Measurements from ENCODE around the gene STRBP.
"Not testable (repeated sequence)": the region's sequence is repeated elsewhere in the genome, so short reads cannot be mapped to it uniquely, and the experiment has no call there.

STRBP gene

DNA sequence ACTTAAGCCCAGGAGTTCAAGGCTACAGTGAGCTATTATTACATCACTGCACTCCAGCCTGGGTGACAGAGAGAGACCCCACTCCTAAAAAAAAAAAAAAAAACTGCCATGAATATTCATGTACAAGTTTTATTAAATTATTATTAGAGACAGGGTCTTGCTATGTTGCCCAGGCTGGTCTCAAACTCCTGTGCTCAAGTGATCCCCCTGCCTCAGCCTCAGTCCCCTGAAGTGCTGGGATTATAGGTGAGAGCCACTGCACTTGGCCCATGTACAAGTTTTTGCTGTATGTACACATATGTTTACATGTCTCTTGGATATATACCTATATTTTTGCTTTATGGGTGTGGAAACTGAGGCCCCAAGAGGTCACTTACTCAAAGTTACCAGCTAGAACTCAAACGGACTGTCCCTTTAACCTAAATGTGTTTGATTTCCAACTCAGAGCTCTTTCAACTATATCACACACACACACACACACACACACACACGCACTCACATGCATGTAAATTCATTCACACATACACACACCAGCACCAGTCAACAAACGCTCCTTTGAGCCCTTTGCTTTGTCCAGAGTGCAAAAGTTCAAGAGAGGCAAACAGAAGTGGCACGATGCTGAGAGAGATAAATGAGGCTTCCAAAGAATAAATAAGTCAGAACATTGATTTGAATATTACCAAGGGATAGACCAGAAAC lies 42.3 kb upstream of the STRBP start:
- TF ChIP-seq, protein P1, sequence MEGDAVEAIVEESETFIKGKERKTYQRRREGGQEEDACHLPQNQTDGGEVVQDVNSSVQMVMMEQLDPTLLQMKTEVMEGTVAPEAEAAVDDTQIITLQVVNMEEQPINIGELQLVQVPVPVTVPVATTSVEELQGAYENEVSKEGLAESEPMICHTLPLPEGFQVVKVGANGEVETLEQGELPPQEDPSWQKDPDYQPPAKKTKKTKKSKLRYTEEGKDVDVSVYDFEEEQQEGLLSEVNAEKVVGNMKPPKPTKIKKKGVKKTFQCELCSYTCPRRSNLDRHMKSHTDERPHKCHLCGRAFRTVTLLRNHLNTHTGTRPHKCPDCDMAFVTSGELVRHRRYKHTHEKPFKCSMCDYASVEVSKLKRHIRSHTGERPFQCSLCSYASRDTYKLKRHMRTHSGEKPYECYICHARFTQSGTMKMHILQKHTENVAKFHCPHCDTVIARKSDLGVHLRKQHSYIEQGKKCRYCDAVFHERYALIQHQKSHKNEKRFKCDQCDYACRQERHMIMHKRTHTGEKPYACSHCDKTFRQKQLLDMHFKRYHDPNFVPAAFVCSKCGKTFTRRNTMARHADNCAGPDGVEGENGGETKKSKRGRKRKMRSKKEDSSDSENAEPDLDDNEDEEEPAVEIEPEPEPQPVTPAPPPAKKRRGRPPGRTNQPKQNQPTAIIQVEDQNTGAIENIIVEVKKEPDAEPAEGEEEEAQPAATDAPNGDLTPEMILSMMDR (IDR thresholded peaks at IDR 0.05; ENCODE audit: insufficient read depth, missing control alignments) = no peak
- DNase-seq (ENCODE audit: insufficient read length, low spot score) (no peak), FAIRE-seq (no peak)

DNA sequence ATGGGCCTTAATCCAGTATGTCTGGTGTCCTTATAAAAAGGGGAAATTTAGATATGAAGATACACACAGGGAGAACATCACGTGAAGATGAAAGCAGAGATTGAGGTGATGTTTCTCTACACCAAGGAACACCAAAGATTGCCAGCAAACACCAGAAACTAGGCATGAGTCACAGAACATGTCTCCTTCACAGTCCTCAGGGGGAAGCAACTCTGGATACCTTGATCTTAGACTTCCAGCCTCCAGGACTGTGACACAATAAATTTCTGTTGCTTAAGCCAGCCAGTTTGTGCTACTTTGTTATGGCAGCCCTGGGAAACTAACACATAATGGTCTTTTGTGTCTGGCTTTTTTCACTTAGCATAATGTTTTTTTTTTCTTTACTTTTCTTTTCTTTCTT lies 41.2 kb upstream of the STRBP start:
- TF ChIP-seq, protein P1 (IDR thresholded peaks at IDR 0.05; ENCODE audit: insufficient read depth, missing control alignments) = no peak
- DNase-seq (ENCODE audit: insufficient read length, low spot score) = no peak
- FAIRE-seq = no peak

DNA sequence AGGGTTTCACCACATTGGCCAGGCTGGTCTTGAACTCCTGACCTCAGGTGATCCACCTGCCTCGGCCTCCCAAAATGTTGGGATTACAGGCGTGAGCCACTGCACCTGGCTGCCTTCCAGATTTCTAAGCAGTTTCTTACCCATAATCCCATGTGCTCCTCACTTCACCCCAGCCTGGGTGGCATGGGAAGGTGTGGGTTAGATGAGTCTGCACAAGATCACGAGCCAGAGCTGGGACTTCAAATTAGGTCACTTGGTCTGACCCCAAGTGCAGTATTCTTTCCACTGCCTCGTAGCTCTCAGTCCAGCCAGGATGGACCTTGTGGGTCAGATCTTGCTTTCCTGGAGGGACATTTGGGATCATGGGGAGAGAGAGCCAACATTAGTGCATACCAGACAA lies 37.5 kb upstream of the STRBP start:
- no peak for FAIRE-seq
- no peak for DNase-seq (ENCODE audit: insufficient read length, low spot score)
- TF ChIP-seq, protein P1 (IDR thresholded peaks at IDR 0.05; ENCODE audit: insufficient read depth, missing control alignments) = no peak

DNA sequence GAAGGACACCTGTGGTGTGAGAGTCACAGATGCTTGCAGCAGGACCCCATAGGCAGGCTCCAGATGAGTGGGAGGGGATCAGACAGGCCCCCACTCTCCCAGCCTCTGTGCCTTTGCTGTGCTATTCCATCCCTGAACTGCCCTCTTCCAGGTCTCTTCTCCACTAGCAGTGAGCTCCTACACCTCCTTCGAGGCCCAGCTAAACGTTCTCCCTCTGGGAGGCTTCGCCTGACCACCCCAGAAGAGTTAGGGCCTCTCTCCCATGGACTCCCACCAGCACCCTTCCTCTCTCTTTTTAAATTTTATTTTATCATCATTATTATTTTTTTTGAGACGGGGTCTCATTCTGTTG lies 35.9 kb upstream of the STRBP start:
- TF ChIP-seq, protein P1 (IDR thresholded peaks at IDR 0.05; ENCODE audit: insufficient read depth, missing control alignments) = no peak
- DNase-seq (ENCODE audit: insufficient read length, low spot score) (no peak), FAIRE-seq (no peak)

DNA sequence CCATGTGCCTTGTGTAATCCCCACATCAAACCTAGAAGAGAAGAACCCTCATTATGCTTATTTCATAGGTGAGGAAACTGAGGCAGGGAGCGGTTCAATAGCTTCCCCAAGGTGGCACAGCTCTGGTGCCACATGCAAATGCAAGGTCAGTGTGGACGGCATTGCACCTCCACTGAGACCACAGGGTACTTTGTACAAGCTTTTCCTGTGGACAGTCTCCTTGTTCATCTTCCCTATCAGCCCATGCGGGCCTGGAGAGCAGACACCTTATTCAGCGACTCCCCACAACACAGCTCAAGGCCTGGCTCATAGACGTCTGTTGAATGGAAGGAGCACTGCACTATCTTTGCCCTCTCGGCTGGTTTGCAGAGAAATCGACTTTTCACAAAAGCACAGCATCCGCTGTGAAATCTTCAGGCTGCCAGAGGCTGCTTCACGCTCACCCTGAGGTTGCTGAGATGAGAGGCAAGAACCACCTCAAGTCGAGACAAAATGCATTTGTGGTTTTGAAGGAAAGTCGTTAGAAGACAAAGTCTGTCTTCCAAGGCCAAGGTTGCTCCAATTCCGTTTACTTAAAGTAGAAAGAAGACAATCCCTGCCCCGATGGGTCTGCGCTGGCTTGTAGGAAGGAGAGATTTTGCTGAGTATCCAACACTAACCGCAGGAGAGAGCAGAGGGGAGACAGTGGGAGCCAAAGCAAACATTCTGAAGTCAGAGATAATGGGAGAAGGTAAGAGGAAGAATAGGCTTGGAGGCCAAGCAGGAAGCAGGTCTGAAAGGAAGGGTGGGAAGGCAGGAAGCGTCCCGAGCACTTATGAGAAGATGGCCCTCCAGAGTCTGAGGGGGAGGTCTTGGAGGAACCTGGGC lies 34.2 kb upstream of the STRBP start:
- no peak for FAIRE-seq
- TF ChIP-seq, protein P1 (IDR thresholded peaks at IDR 0.05; ENCODE audit: insufficient read depth, missing control alignments) = no peak
- DNase-seq (ENCODE audit: insufficient read length, low spot score) = no peak

DNA sequence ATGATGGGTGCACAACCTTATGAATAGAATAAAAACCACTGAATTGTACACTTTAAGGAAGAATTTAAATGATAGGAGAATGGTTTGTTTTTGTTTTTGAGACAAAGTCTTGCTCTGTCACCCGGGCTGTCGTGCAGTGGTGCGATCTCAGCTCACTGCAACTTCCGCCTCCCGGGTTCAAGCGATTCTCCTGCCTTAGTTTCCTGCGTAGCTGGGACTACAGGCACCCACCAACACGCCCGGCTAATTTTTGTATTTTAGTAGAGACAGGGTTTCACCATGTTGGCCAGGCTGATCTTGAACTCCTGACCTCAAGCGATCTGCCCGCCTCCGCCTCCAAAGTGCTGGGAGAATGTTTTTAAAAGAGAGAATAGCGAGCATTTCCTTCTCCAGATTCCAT lies 33.5 kb upstream of the STRBP start:
- not testable (repeated sequence) for FAIRE-seq

DNA sequence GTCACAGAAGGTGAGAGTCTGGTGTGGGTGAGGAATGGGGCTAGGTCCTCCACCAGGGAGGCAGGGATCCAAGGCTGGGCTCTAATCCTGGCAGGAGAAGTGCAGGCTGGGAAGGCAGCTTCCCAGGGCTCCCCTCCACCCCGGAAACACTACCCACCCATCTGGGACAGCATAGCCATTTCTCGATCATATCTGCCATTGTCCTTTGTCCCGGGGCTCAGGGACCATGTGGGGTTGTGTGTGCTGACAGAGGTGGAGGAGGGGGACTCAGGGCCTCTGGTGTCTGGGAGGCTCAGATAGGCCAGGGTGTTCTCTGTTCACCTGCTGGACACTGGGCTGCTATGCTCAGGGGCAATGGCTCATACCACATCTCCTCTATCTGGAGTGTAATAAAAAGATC lies 32.2 kb upstream of the STRBP start:
- TF ChIP-seq, protein P1 (IDR thresholded peaks at IDR 0.05; ENCODE audit: insufficient read depth, missing control alignments) = no peak
- FAIRE-seq (no peak), DNase-seq (ENCODE audit: insufficient read length, low spot score) (no peak)

More for the DNA sequence above, 33.5 kb upstream of the STRBP start:
- DNase-seq (ENCODE audit: insufficient read length, low spot score) = not testable (repeated sequence)
